ENCODE results near the gene MTREX. TPM values are rescaled to one million over a fixed set of nuclear protein-coding genes. Genes with fewer than 3 reads are reported as not detected.

Gene MTREX
- total RNA-seq, 3 donors from 2014 or later, result 52.5 to 63.3 (median 57.8) TPM

- no peaks in the 10 kb centered on the region for H3K4me1 ChIP-seq (ENCODE audit: low read depth)
Observed at GRCh38 chr5:55289808-55290207, 18.0 kb upstream of the MTREX start.

GRCh38 chr5:55290991-55291390 lies 16.8 kb upstream of the MTREX start:
- intact Hi-C loops (cut with DNase I, micrococcal nuclease), result no loop called here
- DNase-seq (no peak), ATAC-seq (no peak)
- Histone ChIP-seq H3K4me3 (no peak overlapping the region), H3K4me1 (ENCODE audit: low read depth) (no peaks in the 10 kb centered on the region), H3K9me3 (no peaks in the 10 kb centered on the region), H3K36me3 (ENCODE audit: low read depth) (peaks cover 11% of the 10 kb centered on the region)
- TF ChIP-seq CTCF (IDR thresholded peaks at IDR 0.05), result no peak

More at GRCh38 chr5:55289808-55290207, 18.0 kb upstream of the MTREX start:
- Histone ChIP-seq H3K4me3 (no peak overlapping the region), H3K36me3 (ENCODE audit: low read depth) (peaks cover 11% of the 10 kb centered on the region), H3K9me3 (no peaks in the 10 kb centered on the region)
- TF ChIP-seq CTCF (IDR thresholded peaks at IDR 0.05), result no peak
- DNase-seq (no peak), ATAC-seq (no peak)
- intact Hi-C loops (cut with DNase I, micrococcal nuclease), result no loop called here

GRCh38 chr5:55294935-55295334 lies 12.9 kb upstream of the MTREX start:
- Histone ChIP-seq H3K36me3 (ENCODE audit: low read depth) (peaks cover 11% of the 10 kb centered on the region), H3K4me1 (ENCODE audit: low read depth) (no peaks in the 10 kb centered on the region), H3K9me3 (no peaks in the 10 kb centered on the region), H3K4me3 (no peak overlapping the region)
- ATAC-seq, result no peak
- no peak for TF ChIP-seq CTCF (IDR thresholded peaks at IDR 0.05)
- intact Hi-C loops (cut with DNase I, micrococcal nuclease), result no loop called here
- DNase-seq, result no peak

GRCh38 chr5:55300890-55301289 lies 6.9 kb upstream of the MTREX start:
- H3K9me3 ChIP-seq, result peaks cover 6% of the 10 kb centered on the region
- DNase-seq (no peak), ATAC-seq (no peak)
- TF ChIP-seq CTCF (IDR thresholded peaks at IDR 0.05), result no peak
- no peaks in the 10 kb centered on the region for H3K36me3 ChIP-seq (ENCODE audit: low read depth)
- intact Hi-C loops (cut with DNase I, micrococcal nuclease), result no loop called here
- peaks cover 18% of the 10 kb centered on the region for H3K4me1 ChIP-seq (ENCODE audit: low read depth)
- H3K4me3 ChIP-seq, result no peak overlapping the region

- DNase-seq (peak in 1 of 3 donors; percentile 16), ATAC-seq (no peak)
- no peak overlapping the region for H3K4me3 ChIP-seq
Observed at GRCh38 chr5:55303238-55303690, 4.5 kb upstream of the MTREX start.

More at GRCh38 chr5:55303238-55303690, 4.5 kb upstream of the MTREX start:
- peaks cover 6% of the 10 kb centered on the region for H3K9me3 ChIP-seq
- peaks cover 25% of the 10 kb centered on the region for H3K4me1 ChIP-seq (ENCODE audit: low read depth)
- TF ChIP-seq CTCF (IDR thresholded peaks at IDR 0.05), result no peak
- H3K36me3 ChIP-seq (ENCODE audit: low read depth), result no peaks in the 10 kb centered on the region
- intact Hi-C loops (cut with DNase I, micrococcal nuclease), result no loop called here

Measured in mucosa of descending colon (tissue), 3 donors.